ENCODE data around the gene VCP.

VCP gene

GRCh38 chr9:35108461-35108860, 36.0 kb upstream of the VCP start:
- H3K27ac ChIP-seq = no peak overlapping the region
- peaks cover 40% of the 10 kb centered on the region for H3K36me3 ChIP-seq (replicated peaks)
- TF ChIP-seq, protein P1, sequence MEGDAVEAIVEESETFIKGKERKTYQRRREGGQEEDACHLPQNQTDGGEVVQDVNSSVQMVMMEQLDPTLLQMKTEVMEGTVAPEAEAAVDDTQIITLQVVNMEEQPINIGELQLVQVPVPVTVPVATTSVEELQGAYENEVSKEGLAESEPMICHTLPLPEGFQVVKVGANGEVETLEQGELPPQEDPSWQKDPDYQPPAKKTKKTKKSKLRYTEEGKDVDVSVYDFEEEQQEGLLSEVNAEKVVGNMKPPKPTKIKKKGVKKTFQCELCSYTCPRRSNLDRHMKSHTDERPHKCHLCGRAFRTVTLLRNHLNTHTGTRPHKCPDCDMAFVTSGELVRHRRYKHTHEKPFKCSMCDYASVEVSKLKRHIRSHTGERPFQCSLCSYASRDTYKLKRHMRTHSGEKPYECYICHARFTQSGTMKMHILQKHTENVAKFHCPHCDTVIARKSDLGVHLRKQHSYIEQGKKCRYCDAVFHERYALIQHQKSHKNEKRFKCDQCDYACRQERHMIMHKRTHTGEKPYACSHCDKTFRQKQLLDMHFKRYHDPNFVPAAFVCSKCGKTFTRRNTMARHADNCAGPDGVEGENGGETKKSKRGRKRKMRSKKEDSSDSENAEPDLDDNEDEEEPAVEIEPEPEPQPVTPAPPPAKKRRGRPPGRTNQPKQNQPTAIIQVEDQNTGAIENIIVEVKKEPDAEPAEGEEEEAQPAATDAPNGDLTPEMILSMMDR (IDR thresholded peaks at IDR 0.05; ENCODE audit: low read depth, low read length, missing control alignments) = no peak
- no peak overlapping the region for H3K4me3 ChIP-seq (ENCODE audit: low read depth, low read length)
- H3K27me3 ChIP-seq (replicated peaks) = no peaks in the 10 kb centered on the region
- DNase-seq = no peak
- in situ Hi-C loops (cut with HindIII; ENCODE audit: low pct_ligation_motif_present, low sequenced_read_pairs) = no loop called here

GRCh38 chr9:35107297-35108290, 35.2 kb upstream of the VCP start:
- in situ Hi-C loops (cut with HindIII; ENCODE audit: low pct_ligation_motif_present, low sequenced_read_pairs) = no loop called here
- TF ChIP-seq, protein P1 (IDR thresholded peaks at IDR 0.05; ENCODE audit: low read depth, low read length, missing control alignments) = no peak
- H3K4me3 ChIP-seq (ENCODE audit: low read depth, low read length) = no peak overlapping the region
- no peak overlapping the region for H3K27ac ChIP-seq
- peaks cover 40% of the 10 kb centered on the region for H3K36me3 ChIP-seq (replicated peaks)
- no peaks in the 10 kb centered on the region for H3K27me3 ChIP-seq (replicated peaks)
- DNase-seq = no peak

DNA sequence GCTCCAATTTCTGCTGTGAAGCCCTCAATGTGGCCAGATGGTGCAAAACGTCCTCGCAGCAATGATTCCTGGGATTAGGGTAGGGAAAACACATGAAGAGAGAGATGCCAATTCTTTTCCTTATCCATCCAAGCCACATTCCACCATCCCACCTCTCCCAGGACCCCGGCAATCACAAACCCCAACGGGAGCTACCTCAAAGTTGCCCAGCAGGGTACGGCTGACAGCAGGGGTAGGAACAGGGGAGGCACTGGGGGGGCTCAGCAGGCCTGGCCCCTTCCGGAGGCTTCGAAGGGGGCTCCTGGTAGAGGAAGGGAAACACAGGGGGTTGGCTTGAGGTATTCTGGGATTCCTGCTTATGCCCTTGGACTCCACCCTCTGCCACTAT, 33.9 kb upstream of the VCP start:
- in situ Hi-C loops (cut with HindIII; ENCODE audit: low pct_ligation_motif_present, low sequenced_read_pairs) = no loop called here
- peaks cover 46% of the 10 kb centered on the region for H3K36me3 ChIP-seq (replicated peaks)
- DNase-seq = no peak
- no peaks in the 10 kb centered on the region for H3K27me3 ChIP-seq (replicated peaks)
- H3K4me3 ChIP-seq (ENCODE audit: low read depth, low read length) = no peak overlapping the region
- TF ChIP-seq, protein P1 (IDR thresholded peaks at IDR 0.05; ENCODE audit: low read depth, low read length, missing control alignments) = no peak
- H3K27ac ChIP-seq = no peak overlapping the region

- DNase-seq = no peak
- Histone ChIP-seq H3K27ac (no peak overlapping the region), H3K27me3 (replicated peaks) (no peaks in the 10 kb centered on the region), H3K4me3 (ENCODE audit: low read depth, low read length) (no peak overlapping the region), H3K36me3 (replicated peaks) (peaks cover 50% of the 10 kb centered on the region)
- in situ Hi-C loops (cut with HindIII; ENCODE audit: low pct_ligation_motif_present, low sequenced_read_pairs) = no loop called here
- TF ChIP-seq, protein P1 (IDR thresholded peaks at IDR 0.05; ENCODE audit: low read depth, low read length, missing control alignments) = no peak
These were observed 33.3 kb upstream of the VCP start for GRCh38 chr9:35105571-35106342.

- Histone ChIP-seq H3K27ac (no peak overlapping the region), H3K36me3 (replicated peaks) (peaks cover 56% of the 10 kb centered on the region), H3K4me3 (ENCODE audit: low read depth, low read length) (no peak overlapping the region), H3K27me3 (replicated peaks) (no peaks in the 10 kb centered on the region)
- no peak for DNase-seq
- in situ Hi-C loops (cut with HindIII; ENCODE audit: low pct_ligation_motif_present, low sequenced_read_pairs) = no loop called here
- TF ChIP-seq, protein P1 (IDR thresholded peaks at IDR 0.05; ENCODE audit: low read depth, low read length, missing control alignments) = no peak
These were observed 32.7 kb upstream of the VCP start for GRCh38 chr9:35105126-35105525.
